GM21786 (cell line): ENCODE measurements around the gene BTBD6.

Experiments used
- ATAC-seq: cut with Tn5 transposase; IDR thresholded peaks from one replicate; pipeline ENCODE4 v1.9.1; 2021; ENCODE audit not compliant: unreplicated experiment

Gene BTBD6

DNA sequence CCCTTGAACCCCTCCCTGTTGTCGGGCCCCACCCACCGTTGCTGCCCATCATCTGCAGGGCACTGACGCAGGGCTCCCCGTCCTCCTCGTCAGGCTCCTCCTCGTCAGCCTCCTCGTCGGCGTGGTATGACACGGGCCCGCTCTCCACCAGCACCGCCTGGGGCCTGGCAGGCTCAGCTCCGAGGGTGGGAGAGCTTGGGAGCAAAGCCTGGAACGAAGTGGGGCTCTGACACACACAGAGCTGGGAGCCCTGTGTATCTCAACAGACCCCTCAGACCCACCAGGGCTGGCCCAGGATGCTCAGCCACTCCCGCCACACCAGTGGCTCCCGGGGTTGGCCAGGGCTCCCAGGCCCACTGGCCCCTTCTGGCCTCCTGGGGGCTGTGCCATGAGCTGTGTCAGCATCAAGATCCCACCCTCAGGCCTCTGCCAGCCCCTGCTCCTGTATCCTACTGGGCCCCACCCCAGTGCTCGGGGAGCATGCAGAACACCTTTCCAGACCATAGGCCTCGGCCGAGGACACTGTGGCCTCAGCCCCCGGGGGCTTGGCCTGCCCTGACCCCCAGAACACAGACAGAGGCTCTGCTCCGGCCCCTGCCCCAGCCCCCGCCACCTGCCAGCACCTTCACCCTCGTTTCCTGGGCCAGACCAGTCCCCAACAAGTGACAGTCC, 37.1 kb upstream of the BTBD6 start:
- no peak for ATAC-seq

DNA sequence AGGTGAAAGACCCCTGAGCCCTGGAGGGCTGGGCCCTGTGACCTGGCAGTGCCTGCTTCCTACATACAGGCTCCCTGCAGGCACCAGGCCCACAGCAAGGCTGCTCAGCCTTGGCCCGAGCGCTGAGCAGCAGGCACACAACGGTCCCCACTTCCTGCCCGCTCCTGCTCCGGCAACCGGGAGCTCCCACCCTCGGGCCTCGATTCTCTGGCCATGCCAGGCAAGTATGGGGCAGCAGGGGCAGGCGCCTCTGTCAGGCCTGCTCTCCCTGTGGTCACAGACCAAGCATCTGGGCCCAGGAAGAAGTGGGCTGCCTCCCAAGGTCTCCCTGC, 36.6 kb upstream of the BTBD6 start:
- ATAC-seq = no peak

DNA sequence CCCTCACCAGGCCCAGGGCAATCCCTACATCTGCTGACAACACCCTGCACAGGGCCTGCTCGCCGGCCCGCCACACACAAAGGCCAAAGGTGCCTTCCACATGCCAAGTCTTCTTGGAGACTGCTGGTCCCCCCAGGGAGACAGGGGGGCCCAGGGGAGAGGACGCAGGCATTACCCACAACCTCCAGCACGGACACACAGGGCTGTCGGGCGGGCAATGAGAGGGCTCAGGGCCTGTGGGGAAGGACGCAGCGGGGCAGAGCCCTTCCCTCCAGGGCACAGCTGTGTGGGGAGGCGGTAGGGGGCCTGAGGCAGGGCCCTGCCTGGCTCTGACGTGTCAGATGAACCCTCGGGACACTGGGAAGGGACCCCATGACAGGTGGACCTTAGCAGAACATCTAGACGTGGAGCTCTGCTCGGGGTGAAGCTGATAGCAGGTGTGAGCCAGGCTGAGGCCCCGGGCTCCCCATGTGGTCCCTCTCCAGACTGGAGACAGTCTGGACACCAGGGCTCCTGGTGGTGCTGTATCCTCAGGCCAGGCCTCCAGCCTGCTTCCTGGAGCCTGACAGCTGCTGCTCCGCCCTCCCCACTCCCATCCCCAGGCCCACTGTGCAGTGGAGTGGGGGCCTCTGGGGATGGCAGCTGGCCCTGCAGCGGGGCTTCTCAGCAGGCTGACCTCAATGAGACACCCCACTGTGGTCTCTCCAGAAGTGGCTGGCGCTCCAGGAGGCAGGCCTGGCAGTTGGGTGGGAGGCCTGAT, 35.6 kb upstream of the BTBD6 start:
- no peak for ATAC-seq

DNA sequence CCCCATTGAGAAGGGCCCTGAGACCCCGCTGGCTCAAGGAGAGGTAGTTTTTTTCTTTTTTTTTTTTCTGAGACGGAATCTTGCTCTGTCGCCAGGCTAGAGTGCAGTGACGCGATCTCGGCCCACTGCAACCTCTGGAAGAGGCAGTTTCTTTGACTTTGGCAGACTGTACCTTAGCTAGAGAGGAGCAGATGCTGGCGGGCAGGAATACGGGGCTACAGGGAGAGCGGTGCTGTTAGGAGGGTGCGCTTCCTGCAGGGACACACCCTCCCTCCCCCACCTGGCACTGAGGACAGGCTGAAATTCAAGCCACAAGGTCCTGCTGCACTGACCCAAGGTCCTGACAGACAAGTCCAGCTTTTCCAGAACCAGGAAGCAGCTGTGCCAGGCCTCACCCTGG, 35.0 kb upstream of the BTBD6 start:
- ATAC-seq = no peak

DNA sequence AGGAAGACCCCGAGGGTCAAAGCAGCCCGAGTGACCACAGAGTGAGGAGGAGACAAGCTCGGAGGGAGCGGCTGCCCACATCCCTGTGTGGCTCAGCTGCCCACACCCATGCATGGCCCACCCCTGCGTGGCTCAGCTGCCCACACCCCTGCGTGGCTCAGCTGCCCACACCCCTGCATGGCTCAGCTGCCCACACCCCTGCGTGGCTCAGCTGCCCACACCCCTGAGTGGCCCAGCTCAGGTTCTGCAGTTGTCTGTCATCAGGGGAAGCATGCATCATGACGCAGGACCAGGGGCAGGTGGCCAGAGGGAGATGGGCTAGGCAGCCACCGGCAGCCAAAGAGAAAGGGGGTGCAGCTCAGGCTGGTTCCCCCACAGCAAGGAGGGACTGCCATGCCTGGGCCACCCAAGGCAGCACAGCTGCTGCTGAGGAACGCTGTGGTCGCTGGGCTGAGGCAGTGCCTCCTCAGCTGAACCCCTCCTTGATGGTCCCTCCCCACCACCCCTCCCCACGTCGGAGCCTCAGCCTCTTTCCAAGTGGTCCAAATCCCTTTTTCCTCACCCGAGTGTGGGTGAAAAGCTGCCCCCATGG, 33.9 kb upstream of the BTBD6 start:
- ATAC-seq = no peak

DNA sequence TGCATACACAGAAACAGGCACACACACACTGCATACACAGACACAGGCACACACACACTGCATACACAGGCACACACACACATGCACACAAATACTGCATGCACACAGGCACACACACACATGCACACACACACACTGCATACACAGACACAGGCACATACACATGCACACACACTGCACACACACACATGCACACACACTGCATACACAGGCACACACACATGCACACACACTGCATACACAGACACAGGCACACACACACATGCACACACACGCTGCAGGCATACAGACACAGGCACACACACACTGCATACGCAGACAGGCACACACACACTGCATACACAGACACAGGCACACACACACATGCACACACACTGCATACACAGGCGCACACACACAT, 32.7 kb upstream of the BTBD6 start:
- no peak for ATAC-seq

DNA sequence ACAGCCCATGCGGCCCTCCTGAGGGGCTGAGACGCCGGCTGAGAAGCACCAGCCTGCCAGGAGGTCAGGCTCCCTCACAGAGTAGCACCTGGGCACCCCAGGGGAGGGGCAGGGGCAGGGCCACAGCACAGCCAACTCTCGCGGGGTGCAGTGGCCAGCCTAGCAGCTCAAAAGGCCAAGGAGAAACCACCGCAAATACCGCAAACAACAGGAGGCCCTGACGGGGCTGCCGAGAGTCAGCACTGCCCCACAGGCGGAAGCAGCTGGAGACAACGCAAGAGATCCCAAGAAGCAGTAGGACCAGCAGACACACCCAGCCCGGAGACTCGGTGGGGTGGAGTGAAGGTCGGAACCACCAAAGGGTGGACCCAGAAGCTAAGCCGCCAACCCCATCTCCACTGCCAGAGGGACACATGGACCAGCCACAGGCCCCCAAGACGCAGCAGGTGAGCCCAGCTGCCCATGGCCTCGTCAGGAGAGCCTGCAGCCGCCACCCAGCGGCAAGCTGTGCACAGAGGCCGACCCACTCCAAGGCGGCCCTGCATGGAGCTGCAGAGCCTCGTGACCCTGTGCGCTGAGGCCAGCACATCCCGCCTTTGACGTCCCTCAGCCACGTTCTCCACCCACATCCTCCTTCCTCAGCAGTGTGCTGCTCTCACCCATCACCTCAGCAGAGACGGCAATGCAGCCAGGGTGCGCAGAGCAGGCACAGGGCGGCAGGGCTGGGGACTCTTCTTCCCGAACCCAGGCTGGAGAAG, 31.7 kb upstream of the BTBD6 start:
- ATAC-seq = no peak

DNA sequence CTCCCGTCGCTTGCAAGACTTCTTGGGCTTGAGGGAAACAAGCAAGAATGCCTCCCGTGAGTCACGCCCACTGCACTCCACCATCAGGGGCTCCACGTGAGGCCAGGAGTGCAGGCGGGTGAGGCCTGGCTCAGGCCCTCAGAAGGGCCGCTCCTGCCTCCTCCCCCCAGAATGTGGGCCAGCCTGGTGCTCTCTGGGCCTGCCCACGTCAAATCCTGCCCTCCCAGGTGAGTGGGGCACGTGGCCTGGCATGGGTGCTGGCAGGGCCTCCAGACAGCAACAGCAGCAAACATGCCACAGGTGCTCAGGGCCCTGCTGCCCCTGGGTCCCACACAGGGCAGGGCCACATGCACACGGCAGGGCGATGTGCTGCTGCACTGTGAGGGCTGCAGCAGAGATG, 30.6 kb upstream of the BTBD6 start:
- ATAC-seq = no peak

DNA sequence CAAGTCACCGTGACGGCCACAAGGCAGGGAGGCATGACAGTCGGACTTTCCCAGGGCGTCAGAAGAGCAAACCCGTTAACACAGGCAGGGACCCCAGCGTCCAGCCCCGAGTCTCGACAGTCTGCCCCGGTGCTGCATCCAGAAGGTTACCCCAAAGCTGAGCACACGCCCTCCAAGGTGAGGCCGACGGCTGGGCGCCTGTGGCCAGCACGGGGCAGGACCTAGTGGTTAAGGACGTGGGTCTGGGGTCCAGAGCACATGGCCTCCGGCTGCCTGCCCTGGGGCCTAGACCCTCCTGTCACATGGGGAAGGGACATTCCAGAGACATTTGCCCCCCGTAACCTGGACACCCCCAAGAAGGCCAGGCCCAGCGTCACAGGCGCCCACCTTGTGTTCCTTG, 29.7 kb upstream of the BTBD6 start:
- no peak for ATAC-seq

DNA sequence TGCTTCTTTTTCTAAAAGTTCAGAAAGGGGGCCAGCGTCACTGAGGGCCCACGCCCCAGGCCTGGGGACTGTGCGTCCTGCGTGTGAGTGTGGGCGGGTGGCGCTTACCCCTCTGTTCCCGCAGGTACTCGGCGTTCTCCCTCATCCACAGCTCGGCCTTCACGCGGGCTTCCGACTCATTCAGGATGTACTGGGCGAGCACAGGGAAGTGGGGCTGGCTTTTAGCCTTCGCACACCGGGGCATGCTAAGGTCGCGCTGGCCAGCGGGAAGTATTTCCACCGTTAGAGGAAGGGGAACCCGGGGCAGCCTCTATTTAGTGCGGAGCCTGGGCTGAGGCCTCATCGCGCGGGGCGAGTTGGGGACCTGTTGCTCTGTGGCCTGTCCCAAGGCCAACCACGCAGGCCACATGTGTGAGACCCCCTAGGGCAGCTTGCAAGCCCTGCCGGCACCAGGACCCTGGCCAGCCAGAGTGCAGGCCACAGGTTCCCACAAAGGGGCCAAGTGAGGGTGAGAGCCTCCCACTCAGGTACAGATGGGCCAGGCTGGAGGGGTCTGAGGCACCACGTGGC, 29.2 kb upstream of the BTBD6 start:
- ATAC-seq = no peak

DNA sequence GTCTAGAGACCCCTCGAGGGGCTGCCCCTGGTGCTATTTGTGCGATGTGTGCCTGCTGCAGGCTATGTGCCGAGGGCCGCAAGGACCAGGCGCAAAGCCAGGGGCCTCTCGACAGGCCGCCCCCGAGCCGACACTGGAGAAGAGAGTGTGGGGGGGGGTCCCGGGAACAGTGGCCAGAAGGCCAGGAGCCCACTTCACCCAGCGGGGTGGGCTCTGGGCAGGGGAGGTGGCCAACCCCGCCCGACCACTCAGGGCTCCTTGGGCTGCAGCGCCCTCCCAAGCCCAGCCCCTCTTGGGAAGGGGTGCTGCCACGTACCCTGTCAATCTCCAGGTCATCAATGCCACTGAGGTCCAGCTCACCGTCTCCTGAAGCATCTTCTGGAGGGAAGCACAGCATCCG, 28.6 kb upstream of the BTBD6 start:
- ATAC-seq = no peak

DNA sequence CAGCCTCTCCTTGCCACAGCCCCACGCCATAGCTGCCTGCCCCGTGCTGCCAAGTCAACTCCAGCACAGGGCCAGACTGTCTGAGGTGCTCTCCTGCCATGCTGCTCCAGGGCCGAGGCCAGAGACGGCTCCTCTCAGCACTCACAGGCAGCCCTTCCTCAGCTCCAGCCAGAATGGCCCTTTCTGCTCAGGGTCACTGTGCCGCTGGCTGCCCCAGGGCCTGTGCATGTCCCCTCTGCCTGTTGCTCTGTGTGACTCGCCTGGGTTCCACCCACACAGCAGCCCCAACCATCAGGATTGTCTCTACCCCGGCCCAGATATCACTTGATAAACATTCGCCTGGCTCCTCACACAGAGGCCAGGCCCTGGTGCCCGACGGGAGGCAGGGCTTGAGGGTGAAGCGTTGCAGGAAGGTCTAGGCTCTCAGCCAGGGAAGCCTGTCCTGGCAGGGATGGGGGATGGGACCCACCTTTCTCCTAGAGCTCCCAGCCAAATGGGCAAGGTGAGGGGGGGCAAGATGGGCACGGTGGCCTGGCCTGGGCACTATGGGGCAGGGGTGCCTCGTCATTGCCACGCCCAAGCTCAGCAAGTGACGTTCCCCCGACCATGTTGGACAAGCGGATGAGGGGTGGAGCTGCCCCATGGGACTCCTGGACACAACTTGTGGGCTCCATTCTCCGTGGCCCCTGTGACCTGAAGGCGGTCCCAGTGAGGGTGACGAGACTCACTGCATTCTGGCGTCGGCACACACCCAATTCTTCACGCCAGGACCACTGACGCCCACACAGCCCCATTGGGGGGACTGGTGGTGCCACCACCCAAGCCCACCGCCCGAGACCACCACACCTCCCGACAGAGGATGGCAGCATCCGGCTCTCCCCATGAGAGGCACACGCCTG, 27.4 kb upstream of the BTBD6 start:
- ATAC-seq = no peak

DNA sequence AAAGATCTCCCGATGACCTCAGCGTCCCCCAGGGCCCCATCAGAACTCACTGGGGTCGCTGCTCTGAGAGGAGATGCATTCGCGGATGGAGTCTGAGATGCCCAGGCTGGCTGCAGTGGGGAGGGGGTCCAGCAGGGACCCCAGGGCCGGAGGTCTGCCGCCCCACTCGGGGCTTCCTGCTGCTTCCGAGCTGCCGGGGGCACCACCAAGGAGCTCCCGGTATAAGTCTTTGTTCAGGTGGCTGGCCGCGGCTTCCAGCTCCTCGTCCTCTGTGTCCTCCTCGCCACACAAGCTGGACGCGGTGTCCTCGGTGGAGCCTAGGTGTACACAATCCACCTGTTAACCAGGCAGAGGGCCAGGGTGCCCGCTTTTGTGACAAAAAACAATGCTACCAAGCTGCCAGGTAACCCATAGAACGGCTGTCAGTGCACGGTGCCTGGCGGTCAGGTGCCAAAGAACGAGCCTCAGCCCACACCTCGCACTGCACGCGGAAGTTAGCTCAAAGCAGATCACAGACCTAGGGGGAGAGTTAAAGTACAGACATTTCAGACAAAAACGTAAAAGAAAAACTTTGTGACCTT, 26.6 kb upstream of the BTBD6 start:
- no peak for ATAC-seq

DNA sequence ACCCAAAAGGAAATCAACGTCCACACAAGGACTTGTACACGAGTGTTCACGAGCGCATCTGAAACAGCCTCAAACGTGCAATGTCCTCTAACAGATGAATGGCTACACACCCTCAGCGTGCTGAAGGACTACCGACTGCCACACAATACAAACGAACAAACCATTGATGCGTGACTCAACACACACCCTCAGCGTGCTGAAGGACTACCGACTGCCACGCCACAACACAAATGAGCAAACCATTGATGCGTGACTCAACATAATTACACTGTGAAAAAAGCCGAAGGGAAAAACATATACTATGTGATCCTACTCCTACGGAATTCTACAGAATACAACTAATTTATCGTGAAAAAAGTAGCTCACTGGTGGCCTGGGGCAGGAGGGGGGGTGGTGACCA, 25.1 kb upstream of the BTBD6 start:
- no peak for ATAC-seq

DNA sequence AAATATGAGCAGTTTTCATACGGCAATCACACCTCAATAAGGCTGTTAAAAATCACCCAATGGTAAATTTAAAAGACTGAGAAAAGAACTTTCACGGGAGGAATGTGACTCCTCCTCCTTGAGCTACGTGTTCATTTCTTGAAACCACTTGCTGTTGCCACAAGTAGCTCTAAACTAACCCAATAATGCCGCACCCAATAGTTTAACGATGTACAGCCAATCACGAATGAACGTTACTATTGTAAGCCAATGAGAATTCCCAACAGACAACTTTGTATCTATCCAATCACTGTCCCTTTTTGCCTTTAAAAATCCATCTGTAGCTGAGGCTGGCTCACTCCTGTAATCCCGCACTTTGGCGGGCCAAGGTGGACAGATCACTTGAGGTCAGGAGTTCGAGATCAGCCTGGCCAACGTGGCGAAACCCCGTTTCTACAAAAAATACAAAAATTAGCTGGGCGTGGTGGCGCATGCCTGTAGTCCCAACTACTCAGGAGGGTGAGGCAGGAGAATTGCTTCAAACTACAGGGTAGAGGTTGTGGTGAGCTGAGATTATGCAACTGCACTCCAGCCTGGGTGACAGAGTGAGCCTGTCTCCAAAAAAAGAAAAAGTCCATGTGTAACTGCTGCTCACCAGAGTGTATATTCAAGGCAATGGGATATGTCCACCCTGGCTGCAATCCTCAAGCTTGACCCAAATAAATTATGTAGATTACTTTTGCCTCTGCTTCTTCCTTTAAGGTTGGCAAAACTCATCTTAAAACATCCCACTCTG, 24.4 kb upstream of the BTBD6 start:
- no peak for ATAC-seq

DNA sequence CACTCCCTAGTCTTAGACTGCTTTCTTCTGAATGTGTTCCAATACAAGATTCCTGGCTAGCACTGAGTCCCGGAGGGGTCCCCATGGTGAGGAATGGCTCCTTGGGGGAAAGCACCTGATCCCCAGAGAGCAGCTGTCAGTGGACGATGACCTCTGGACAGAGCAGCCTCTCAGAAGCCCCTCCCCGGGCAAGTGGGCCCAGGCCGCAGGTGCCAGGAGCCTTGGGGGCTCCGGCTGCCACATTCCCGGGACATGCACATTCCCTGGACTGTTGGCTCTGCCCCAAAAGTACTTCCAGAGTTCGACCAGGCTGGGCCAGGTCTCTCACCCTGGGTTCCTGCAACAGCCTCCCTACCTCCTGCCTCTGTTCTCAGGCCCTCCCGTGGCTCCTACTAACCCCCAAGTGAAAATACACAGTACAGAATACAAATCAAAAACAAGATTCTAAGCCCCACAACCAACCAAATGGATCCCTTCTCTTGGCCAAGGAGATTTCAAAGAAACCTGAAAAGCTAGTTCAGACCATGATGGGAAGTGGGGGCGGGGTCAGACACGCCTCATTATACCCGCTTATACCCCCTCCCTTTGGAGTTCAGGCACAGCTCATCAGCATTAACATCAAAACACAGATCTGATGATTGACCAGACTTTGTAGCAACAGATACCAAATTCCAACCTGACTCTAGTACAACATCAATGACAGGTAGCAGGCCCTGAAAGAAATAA, 23.3 kb upstream of the BTBD6 start:
- ATAC-seq = no peak

DNA sequence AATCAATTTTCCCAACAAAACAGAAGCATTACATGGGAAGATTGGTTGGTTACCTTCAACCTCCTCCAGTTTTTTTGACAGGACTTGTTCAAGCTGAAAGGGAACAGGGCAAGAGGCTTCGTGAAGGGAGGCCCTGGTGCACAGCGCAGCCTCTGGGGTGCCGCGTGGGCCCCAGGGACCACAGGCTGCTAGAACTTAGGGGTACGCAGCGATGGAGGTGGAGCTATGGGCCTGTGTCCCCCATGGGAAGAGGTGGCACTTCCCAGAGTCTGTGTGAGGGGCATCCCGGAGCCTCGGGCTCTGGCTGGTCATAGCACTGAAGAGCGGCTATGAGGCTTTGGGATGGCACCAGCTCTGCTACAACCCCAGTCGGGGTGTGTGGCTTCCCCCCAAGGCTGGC, 22.1 kb upstream of the BTBD6 start:
- ATAC-seq = no peak

DNA sequence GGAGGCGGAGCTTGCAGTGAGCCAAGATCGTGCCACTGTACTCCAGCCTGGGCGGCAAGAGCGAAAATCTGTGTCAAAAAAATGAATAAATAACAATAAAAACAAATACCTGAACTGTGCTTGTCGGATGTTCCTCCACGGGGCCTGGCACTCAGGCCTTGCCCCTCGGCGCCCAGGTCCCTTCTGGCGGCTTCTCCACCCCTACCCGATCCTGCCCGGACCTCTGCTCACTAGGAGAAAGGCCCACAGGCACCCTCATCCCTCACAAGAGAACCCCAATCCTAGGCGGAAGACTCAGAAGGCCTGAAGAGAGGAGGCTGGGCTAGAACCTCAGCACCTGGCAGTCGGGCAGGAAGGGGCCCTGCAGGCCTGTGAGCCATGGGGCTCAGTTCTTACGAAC, 21.0 kb upstream of the BTBD6 start:
- no peak for ATAC-seq

DNA sequence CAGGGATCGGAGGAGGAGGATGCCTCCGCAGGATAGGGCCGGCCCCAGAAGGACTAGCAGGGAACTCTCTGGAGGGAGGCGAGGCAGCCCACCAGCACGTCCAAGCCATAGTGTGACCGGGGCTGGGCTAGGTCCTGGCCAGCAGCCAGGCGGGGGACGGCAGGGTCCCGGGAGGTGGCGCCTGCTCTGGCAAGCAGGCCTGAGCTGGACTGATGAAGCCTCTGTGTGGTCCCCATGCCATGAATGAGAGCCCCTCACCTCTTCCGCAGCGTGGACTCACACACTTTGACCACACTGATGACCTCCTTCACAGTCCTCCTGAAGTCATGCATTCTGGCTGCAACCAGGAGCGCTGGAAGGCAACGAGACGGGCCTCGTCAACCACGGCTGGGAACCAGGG, 19.8 kb upstream of the BTBD6 start:
- ATAC-seq = no peak
